ENCODE measurements around the gene OR2AE1. TPM values are rescaled to one million over a fixed set of nuclear protein-coding genes. Genes with fewer than 3 reads are reported as not detected.

Gene OR2AE1
- total RNA-seq, 2 experiments from 2014 or later: not detected

GRCh38 chr7:99829524-99830160, 47.2 kb downstream of the OR2AE1 start:
- POLR2A ChIA-PET: no interaction called here
- DNase-seq: no peak
- H3K27me3 Mint-ChIP-seq: peaks cover 2% of the 10 kb centered on the region
- H3K4me1 Mint-ChIP-seq (ENCODE audit: low read depth): no peaks in the 10 kb centered on the region
- H3K27ac Mint-ChIP-seq: no peak overlapping the region
- CTCF ChIA-PET: no interaction called here
- intact Hi-C loops (cut with micrococcal nuclease): no loop called here
- H3K4me3 Mint-ChIP-seq: no peak overlapping the region
- no peaks in the 10 kb centered on the region for H3K36me3 Mint-ChIP-seq
- H3K9me3 Mint-ChIP-seq: no peaks in the 10 kb centered on the region

DNA sequence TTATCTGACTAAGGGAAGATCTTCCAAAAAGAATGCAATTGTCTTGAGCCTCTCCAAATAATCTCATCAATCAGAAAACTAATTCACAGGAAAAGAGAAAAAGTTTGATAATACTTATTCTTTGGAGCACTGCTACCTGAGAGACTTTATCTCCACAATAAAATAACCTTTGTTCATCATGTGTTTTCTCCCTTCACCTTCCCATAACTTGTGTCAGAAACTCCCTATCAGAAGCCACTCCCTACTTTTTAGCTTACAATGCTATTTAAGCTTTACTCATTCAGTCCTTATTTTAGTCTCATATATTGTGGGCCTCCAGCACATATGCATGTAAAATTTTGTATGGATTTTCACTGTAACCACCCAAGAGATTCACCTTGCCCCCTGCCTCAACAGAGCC, 48.0 kb downstream of the OR2AE1 start:
- peaks cover 2% of the 10 kb centered on the region for H3K27me3 Mint-ChIP-seq
- no peaks in the 10 kb centered on the region for H3K4me1 Mint-ChIP-seq (ENCODE audit: low read depth)
- no peak overlapping the region for H3K27ac Mint-ChIP-seq
- ChIA-PET POLR2A (no interaction called here), CTCF (no interaction called here)
- no peaks in the 10 kb centered on the region for H3K36me3 Mint-ChIP-seq
- intact Hi-C loops (cut with micrococcal nuclease): no loop called here
- H3K9me3 Mint-ChIP-seq: no peaks in the 10 kb centered on the region
- DNase-seq: no peak
- no peak overlapping the region for H3K4me3 Mint-ChIP-seq

GRCh38 chr7:99827040-99827778, 49.6 kb downstream of the OR2AE1 start:
- H3K36me3 Mint-ChIP-seq: no peaks in the 10 kb centered on the region
- no peaks in the 10 kb centered on the region for H3K4me1 Mint-ChIP-seq (ENCODE audit: low read depth)
- H3K9me3 Mint-ChIP-seq: no peaks in the 10 kb centered on the region
- H3K4me3 Mint-ChIP-seq: no peak overlapping the region
- no peak for DNase-seq
- H3K27ac Mint-ChIP-seq: no peak overlapping the region
- intact Hi-C loops (cut with micrococcal nuclease): no loop called here
- ChIA-PET POLR2A (no interaction called here), CTCF (no interaction called here)
- H3K27me3 Mint-ChIP-seq: peaks cover 2% of the 10 kb centered on the region

Other genes with a start within 250 kb of the OR2AE1 start
- not detected for gene CYP3A5, start 197.0 kb downstream of the OR2AE1 start, total RNA-seq
- not detected for gene CYP3A7, start 141.8 kb downstream of the OR2AE1 start, total RNA-seq
- not detected for gene CYP3A4, start 92.8 kb downstream of the OR2AE1 start, total RNA-seq
- gene CYP3A43, start 49.0 kb downstream of the OR2AE1 start, total RNA-seq: not detected
- 10 to 100 TPM; 24.9 to 26.1 TPM for gene TRIM4, start 42.5 kb upstream of the OR2AE1 start, total RNA-seq
- under 1 TPM; 0.19 to 0.45 TPM for gene GJC3, start 52.6 kb upstream of the OR2AE1 start, total RNA-seq
- gene AZGP1, start 99.0 kb upstream of the OR2AE1 start, total RNA-seq: not detected
- 10 to 100 TPM; 49.1 to 50.6 TPM for gene ZKSCAN1, start 138.6 kb upstream of the OR2AE1 start, total RNA-seq
- 1 to 10 TPM; 6.2 TPM for gene ZSCAN21, start 172.7 kb upstream of the OR2AE1 start, total RNA-seq
- gene ZNF3, start 204.7 kb upstream of the OR2AE1 start, total RNA-seq: 10 to 100 TPM; 18.0 to 18.6 TPM
- gene COPS6, start 211.9 kb upstream of the OR2AE1 start, total RNA-seq: 10 to 100 TPM; 93.1 to 98.2 TPM
- gene MCM7, start 224.4 kb upstream of the OR2AE1 start, total RNA-seq: 100 to 1,000 TPM; 393 to 398 TPM
- gene AP4M1, start 224.6 kb upstream of the OR2AE1 start, total RNA-seq: 10 to 100 TPM; 11.3 to 12.2 TPM
- 10 to 100 TPM; 54.3 to 63.7 TPM for gene TAF6, start 242.3 kb upstream of the OR2AE1 start, total RNA-seq
- gene CNPY4, start 242.6 kb upstream of the OR2AE1 start, total RNA-seq: 10 to 100 TPM; 11.9 to 12.4 TPM
- gene MBLAC1, start 249.9 kb upstream of the OR2AE1 start, total RNA-seq: 1 to 10 TPM; 2.3 to 3.4 TPM